Esophagus (tissue), 2 donors: ENCODE results near the gene ARHGAP25. TPM values are rescaled to one million over a fixed set of nuclear protein-coding genes. Genes with fewer than 3 reads are reported as not detected.

Experiments
- H3K27ac ChIP-seq, 2 donors: one replicate each; pipeline ENCODE4 v1.5.1; 2013; ENCODE audit warnings: low read depth in 2 of 2, mild to moderate bottlenecking in 2 of 2, inconsistent platforms in 1 of 2, low read length in 1 of 2, moderate library complexity in 1 of 2
- H3K27me3 ChIP-seq, 2 donors: one replicate each; pipeline ENCODE4 v1.6.1; 2013; ENCODE audit warnings: low read length in 2 of 2, control low read depth in 1 of 2, mild to moderate bottlenecking in 1 of 2; ENCODE audit not compliant: insufficient read depth in 2 of 2, control insufficient read depth in 1 of 2
- H3K36me3 ChIP-seq, 2 donors: one replicate each; pipeline ENCODE4 v1.6.1; 2013; ENCODE audit warnings: low read length in 1 of 2; ENCODE audit not compliant: control insufficient read depth in 2 of 2, insufficient read depth in 2 of 2
- H3K4me1 ChIP-seq, 2 donors: one replicate each; pipeline ENCODE4 v1.6.1; 2013; ENCODE audit warnings: low read length in 1 of 2; ENCODE audit not compliant: control insufficient read depth in 2 of 2, insufficient read depth in 2 of 2
- H3K4me3 ChIP-seq, 2 donors: one replicate each; pipeline ENCODE4 v1.5.1; 2013; ENCODE audit warnings: low read length in 2 of 2, mild to moderate bottlenecking in 2 of 2, low read depth in 1 of 2, moderate library complexity in 1 of 2
- H3K9me3 ChIP-seq, 2 donors: one replicate each; pipeline ENCODE4 v1.6.1; 2013; ENCODE audit warnings: mild to moderate bottlenecking in 2 of 2, low read depth in 1 of 2, low read length in 1 of 2, moderate library complexity in 1 of 2; ENCODE audit not compliant: control insufficient read depth in 2 of 2, insufficient read depth in 1 of 2
- WGBS, 2 donors: extraction: QIAGEN DNeasy Blood & Tissue Kit; methylation state at CpG; one replicate each; pipeline ENCODE4 v1.1.7; 2013; 5-methylcytosine and 5-hydroxymethylcytosine counted together
- polyA plus RNA-seq, 2 donors: library from polyadenylated mRNA; stranded (reverse); fragments of 200-250 nt; gene quantifications; one replicate each; pipeline ENCODE4 v1.2.3, GENCODE V29; 2013
- donor health status: healthy with polysubstance abuse.
- donor health status: Bipolar disorder and iron deficiency.

Gene ARHGAP25
- polyA plus RNA-seq, 2 donors: 3.4 to 4.0 TPM

DNA sequence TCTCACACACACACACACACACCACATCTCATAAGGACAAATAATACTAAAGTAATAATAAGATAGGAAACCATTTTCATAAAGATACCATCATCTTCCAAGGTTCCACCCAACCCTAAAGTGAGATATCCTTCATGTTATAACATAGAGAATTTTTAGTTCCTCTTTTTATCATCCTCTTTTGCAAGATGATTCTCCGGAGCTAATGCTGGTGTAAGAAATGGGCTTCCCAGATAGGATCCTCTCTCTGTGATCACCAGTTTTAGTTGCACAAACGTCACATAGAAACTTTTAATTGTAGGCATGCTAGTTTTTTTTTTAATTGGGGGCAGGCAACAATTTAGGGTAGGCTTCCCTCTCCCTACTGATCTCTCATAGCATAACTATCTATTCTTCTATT is 49.6 kb downstream of the ARHGAP25 start:
- Histone ChIP-seq H3K36me3 (peaks cover 3 to 5% of the 10 kb centered on the region in 2 donors), H3K4me3 (no peak overlapping the region), H3K4me1 (no peaks in the 10 kb centered on the region), H3K27ac (no peak overlapping the region), H3K9me3 (no peaks in the 10 kb centered on the region), H3K27me3 (no peaks in the 10 kb centered on the region)
- WGBS, 2 donors: 78 to 86% methylated on average over 2 of the region's 2 CpGs

DNA sequence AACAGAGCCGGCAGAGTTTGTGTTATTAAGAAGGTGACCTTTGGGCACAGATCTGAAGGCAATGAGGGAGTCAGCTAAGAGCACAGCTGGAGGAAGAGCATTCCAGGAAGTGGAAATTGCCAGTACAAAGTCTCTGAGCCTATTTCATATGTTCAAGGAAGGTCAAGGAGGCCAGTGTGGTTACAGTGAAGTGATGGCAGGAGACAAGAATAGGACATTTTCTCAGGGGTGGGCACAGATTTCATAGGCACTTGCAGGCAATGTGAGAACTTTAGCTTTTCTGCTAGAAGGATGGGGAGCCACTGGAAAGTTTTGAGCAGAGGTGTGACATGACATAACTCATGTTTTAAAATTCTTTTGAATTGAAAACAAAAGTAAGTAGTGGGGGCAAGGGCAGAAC is 50.3 kb downstream of the ARHGAP25 start:
- H3K27ac ChIP-seq: no peak overlapping the region
- no peaks in the 10 kb centered on the region for H3K4me1 ChIP-seq
- no peaks in the 10 kb centered on the region for H3K27me3 ChIP-seq
- no peak overlapping the region for H3K4me3 ChIP-seq
- WGBS, 2 donors: 51 to 62% methylated on average over 1 of the region's 1 CpG
- no peaks in the 10 kb centered on the region for H3K9me3 ChIP-seq
- peaks cover 3 to 5% of the 10 kb centered on the region in 2 donors for H3K36me3 ChIP-seq

DNA sequence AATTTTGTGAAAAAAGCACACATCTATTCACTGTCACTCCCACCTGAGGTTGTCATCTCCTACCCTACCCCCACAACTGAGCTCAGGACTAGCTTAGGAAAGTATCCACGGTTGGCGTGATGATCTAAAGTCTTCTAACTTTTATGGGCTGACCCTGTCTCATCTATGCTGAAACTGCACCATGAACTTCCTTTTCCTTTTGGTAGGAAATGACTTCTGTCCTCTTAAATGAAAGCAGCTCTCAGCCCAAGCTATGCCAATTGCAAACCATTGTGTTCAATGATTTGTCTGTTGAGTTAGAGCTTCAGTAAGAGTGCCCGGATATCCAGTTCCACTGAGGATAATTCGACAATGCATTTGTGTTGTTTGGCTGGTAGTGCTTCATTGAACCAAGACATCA is 52.7 kb downstream of the ARHGAP25 start:
- WGBS, 2 donors: 74 to 82% methylated on average over 4 of the region's 4 CpGs

DNA sequence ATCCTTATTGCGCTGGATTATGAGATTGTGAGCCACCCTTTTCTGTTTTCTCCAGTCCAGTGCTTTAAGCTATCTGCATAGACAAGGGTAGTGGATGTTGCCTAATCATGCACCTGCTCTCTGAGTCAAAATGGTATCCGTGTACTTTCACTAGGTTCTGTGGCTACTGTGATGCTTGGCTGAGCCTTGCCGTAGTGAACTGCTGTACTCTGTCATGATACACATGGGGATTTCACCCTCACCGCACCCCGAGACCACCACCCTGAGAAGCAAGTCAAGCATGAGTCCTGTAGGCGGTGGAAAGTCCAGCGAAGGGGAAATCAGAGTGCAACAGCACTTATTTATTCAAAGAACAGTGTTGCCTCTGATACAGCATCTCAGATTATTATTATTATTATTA is 55.0 kb downstream of the ARHGAP25 start:
- WGBS, 2 donors: 86 to 88% methylated on average over 7 of the region's 7 CpGs
- Histone ChIP-seq H3K9me3 (no peaks in the 10 kb centered on the region), H3K36me3 (peaks cover 0 to 2% of the 10 kb centered on the region in 2 donors), H3K4me3 (no peak overlapping the region), H3K27ac (no peak overlapping the region), H3K4me1 (no peaks in the 10 kb centered on the region), H3K27me3 (no peaks in the 10 kb centered on the region)

More for the DNA sequence above, 52.7 kb downstream of the ARHGAP25 start:
- H3K36me3 ChIP-seq: peaks cover 5% of the 10 kb centered on the region in 2 donors
- H3K27me3 ChIP-seq: no peaks in the 10 kb centered on the region
- H3K9me3 ChIP-seq: no peaks in the 10 kb centered on the region
- no peak overlapping the region for H3K27ac ChIP-seq
- H3K4me1 ChIP-seq: no peaks in the 10 kb centered on the region
- no peak overlapping the region for H3K4me3 ChIP-seq

DNA sequence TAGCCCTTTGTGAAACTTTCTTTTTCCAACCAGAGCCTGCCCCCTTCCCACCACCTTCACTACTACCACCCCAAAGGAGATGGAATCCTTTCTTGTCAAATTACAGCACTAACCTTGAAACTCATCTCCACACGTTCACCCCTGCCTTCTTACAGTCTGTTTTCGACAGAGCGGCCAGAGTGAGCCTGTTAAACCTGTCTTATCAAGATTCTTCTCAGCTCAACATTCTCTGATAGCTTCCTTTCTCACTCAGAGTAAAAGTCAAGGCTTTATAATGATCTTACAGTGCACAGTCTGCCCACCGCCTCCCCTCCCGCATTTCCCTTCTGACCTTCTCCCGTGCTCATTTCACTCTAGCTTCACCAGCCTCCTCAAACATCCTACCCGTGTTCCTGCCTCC is 56.0 kb downstream of the ARHGAP25 start:
- Histone ChIP-seq H3K27ac (no peak overlapping the region), H3K4me1 (no peaks in the 10 kb centered on the region), H3K36me3 (peaks cover 0 to 2% of the 10 kb centered on the region in 2 donors), H3K9me3 (no peaks in the 10 kb centered on the region), H3K4me3 (no peak overlapping the region), H3K27me3 (no peaks in the 10 kb centered on the region)
- 65 to 67% methylated on average over 7 of the region's 7 CpGs for WGBS, 2 donors

DNA sequence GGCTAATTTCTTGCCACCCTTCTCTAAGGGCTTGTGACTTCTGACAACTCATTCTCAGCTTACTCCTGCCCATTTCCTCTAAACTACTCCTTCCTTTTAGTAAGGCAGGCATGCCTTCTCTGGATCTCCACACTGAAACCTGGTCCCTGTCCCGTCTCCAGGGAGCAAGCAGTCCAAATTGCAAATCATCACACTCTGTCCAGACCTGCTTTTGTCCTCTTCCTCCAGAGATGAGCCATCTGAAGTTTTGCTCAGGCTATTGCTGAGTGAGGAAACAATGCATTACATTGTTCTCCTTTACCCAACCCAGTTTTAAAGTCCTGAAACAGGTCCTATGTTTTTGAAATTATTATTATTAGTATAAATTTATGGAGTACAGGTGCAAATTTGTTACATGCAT is 57.3 kb downstream of the ARHGAP25 start:
- 36 to 40% methylated on average over 1 of the region's 1 CpG for WGBS, 2 donors
- no peaks in the 10 kb centered on the region for H3K9me3 ChIP-seq

DNA sequence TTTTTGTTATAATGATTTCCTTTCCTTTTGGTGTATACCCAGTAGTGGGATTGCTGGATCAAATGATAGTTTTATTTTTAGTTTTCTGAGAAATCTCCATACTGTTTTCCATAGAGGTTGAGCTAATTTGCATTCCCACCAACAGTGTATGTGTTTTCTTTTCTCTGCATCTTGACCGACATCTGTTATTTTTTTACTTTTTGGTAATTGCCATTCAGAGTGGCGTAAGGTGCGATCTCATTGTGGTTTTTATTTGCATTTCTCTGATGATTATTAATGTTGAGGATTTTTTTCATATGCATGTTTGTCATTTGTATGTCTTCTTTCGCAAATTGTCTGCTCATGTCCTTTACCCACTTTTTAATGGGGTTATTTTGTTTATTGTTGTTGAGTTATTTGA is 58.1 kb downstream of the ARHGAP25 start:
- H3K4me1 ChIP-seq: peaks cover 0 to 8% of the 10 kb centered on the region in 2 donors
- no peak overlapping the region for H3K4me3 ChIP-seq
- H3K9me3 ChIP-seq: no peaks in the 10 kb centered on the region
- H3K27me3 ChIP-seq: no peaks in the 10 kb centered on the region
- WGBS, 2 donors: 91 to 93% methylated on average over 4 of the region's 4 CpGs
- H3K36me3 ChIP-seq: peaks cover 0 to 2% of the 10 kb centered on the region in 2 donors
- H3K27ac ChIP-seq: no peak overlapping the region

More for the DNA sequence above, 57.3 kb downstream of the ARHGAP25 start:
- Histone ChIP-seq H3K4me1 (peaks cover 0 to under 1% of the 10 kb centered on the region in 2 donors), H3K27ac (no peak overlapping the region), H3K27me3 (no peaks in the 10 kb centered on the region), H3K36me3 (peaks cover 0 to 2% of the 10 kb centered on the region in 2 donors), H3K4me3 (no peak overlapping the region)

DNA sequence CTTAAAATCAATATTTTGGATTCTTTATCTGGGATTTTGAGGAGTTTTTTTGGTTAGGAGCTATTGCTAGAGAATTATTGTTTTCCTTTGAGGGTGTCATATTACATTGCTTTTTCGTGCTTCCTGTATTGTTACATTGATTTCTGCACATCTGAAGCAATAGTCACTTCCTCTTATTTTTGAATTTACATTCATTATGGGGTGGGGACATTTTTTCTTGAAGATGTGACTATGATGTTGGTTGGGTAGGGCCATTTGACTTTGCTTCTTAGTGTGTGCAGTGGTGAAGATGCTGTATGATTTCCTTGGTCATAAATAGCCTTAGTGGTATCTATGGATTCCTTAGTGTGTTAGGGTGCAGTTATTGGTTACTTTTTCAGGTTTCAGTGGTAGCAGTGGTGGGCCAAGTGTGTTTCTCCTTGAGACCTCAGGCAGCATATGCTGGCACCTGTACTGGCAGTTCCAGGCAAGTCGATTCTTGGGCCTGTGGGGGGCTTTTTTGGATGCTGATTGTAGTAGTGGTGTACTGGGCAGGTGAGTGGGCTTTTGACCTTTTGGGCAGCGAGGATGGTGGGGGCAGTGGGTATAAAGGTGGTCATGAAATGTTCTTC is 61.8 kb downstream of the ARHGAP25 start:
- 69 to 74% methylated on average over 3 of the region's 3 CpGs for WGBS, 2 donors
- Histone ChIP-seq H3K27me3 (no peaks in the 10 kb centered on the region), H3K9me3 (no peaks in the 10 kb centered on the region), H3K4me1 (peaks cover 0 to 12% of the 10 kb centered on the region in 2 donors), H3K36me3 (no peaks in the 10 kb centered on the region), H3K27ac (no peak overlapping the region), H3K4me3 (no peak overlapping the region)

DNA sequence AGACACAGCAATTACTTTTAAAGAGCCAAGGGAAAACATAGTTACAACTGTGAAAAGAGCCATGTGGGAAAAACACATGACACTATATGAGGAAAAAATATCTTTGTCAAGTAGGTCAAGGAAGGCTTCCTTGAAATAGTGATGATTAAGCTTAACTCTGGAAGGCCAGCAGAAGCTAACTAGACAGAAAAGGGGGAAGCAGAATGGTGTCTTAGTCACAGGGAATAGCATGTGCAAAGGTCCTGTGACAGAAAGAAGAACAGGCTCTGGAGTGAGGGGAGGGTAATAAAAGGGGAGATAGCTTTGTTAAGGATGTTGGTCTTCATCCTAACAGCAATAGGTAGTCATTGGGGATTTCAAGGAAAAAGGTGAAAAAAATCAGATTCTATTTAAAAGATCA is 64.0 kb downstream of the ARHGAP25 start:
- Histone ChIP-seq H3K4me3 (no peak overlapping the region), H3K4me1 (peaks cover 0 to 12% of the 10 kb centered on the region in 2 donors), H3K27me3 (no peaks in the 10 kb centered on the region), H3K9me3 (no peaks in the 10 kb centered on the region), H3K27ac (no peak overlapping the region), H3K36me3 (no peaks in the 10 kb centered on the region)
